HepG2 (cell line): ENCODE results near the gene IDUA. TPM values are rescaled to one million over a fixed set of nuclear protein-coding genes. Genes with fewer than 3 reads are reported as not detected.
"Not testable (repeated sequence)": the region's sequence is repeated elsewhere in the genome, so short reads cannot be mapped to it uniquely, and the experiment has no call there.

Experiments used
- ATAC-seq: fragments of 200-7000 bp; cut with Tn5 transposase; 3 replicates; pipeline ENCODE4 v1.9.1; 2020; ENCODE audit warnings: mild to moderate bottlenecking, moderate library complexity
- BruUV-seq: library from RNA; stranded (reverse); fragments of 400-500 nt; replicated peaks from 2 replicates; lab custom pipeline; 2021; lab: Mats Ljungman, UMichigan
- CTCF ChIA-PET: fragments of 300-600 bp; formaldehyde crosslinking; extraction: SDS; loops from one replicate; lab custom pipeline; 2021; ENCODE audit warnings: low total read pairs, inconsistent platforms, low intra/inter-chr PET ratio; lab: Yijun Ruan, JAX
- POLR2A ChIA-PET: fragments of 350-600 bp; sonication (Branson Sonifier 250); formaldehyde crosslinking; loops from one replicate; lab custom pipeline; 2020; ENCODE audit warnings: antibody characterized with exemption, inconsistent platforms; lab: Yijun Ruan, JAX
- DNase-seq: peaks from one replicate; pipeline ENCODE4 v3.0.0-alpha.2; 2015; ENCODE audit warnings: low spot score
- FAIRE-seq: peaks from 3 replicates; lab custom pipeline; 2011; peaks lifted over from hg19 to GRCh38; lab: Jason Lieb, UNC
- H2AFZ ChIP-seq: one replicate; pipeline ENCODE4 v1.6.1; 2011; ENCODE audit warnings: low read length, inconsistent platforms
- H3K27ac ChIP-seq: fragments of 300-600 bp; 3 replicates; pipeline ENCODE4 v1.8.0; 2011; ENCODE audit warnings: mixed run types, mild to moderate bottlenecking, mixed read lengths, low read length, inconsistent platforms; ENCODE audit not compliant: insufficient read depth; ENCODE audit errors: extremely low read length
- H3K27me3 ChIP-seq, 2 experiments: fragments of 200-600 bp in 1 of 2; 2 replicates in 1 of 2; 3 replicates in 1 of 2; pipeline versions ENCODE4 v1.6.0 to v1.8.0; 2011; ENCODE audit warnings: low read length in 2 of 2, mild to moderate bottlenecking in 2 of 2, moderate library complexity in 2 of 2, inconsistent platforms in 1 of 2; ENCODE audit not compliant: insufficient read depth in 2 of 2, control insufficient read depth in 1 of 2
- H3K36me3 ChIP-seq, 2 experiments: fragments of 200-600 bp in 1 of 2; replicated peaks in 1 of 2; 2 replicates in 1 of 2; 3 replicates in 1 of 2; pipeline versions ENCODE4 v1.5.1 to v1.8.0; 2011; ENCODE audit warnings: low read length in 2 of 2, inconsistent platforms in 1 of 2; ENCODE audit not compliant: insufficient read depth in 2 of 2, control insufficient read depth in 1 of 2
- H3K4me1 ChIP-seq: 2 replicates; pipeline ENCODE4 v1.5.1; 2012; ENCODE audit warnings: low read length, inconsistent platforms; ENCODE audit not compliant: insufficient read depth
- H3K4me2 ChIP-seq: 2 replicates; pipeline ENCODE4 v1.6.0; 2011; ENCODE audit warnings: low read depth, low read length, inconsistent platforms
- H3K4me3 ChIP-seq, 3 experiments: fragments of 200-600 bp in 1 of 3; sonication (generic), shearing (Covaris generic) in 1 of 3; replicated peaks in 1 of 3; 2 replicates each; pipeline ENCODE4 v1.5.1; 2011 to 2016; ENCODE audit warnings: low read length in 3 of 3, inconsistent platforms in 2 of 3, low read depth in 2 of 3, mild to moderate bottlenecking in 2 of 3, control low read depth in 1 of 3, mixed read lengths in 1 of 3; ENCODE audit not compliant: insufficient read depth in 1 of 3
- H3K79me2 ChIP-seq: one replicate; pipeline ENCODE4 v1.6.1; 2011; ENCODE audit warnings: low read length, inconsistent platforms; ENCODE audit not compliant: insufficient read depth
- H3K9ac ChIP-seq: 2 replicates; pipeline ENCODE4 v1.6.0; 2011; ENCODE audit warnings: mild to moderate bottlenecking, low read depth, low read length, inconsistent platforms; ENCODE audit not compliant: insufficient read depth
- H3K9me3 ChIP-seq: 2 replicates; pipeline ENCODE4 v1.5.1; 2012; ENCODE audit warnings: mild to moderate bottlenecking, low read length
- H4K20me1 ChIP-seq: 2 replicates; pipeline ENCODE4 v1.6.0; 2011; ENCODE audit warnings: inconsistent platforms, mild to moderate bottlenecking, low read length, moderate library complexity; ENCODE audit not compliant: insufficient read depth
- ATF7 ChIP-seq, 2 experiments: fragments of 450-650 bp in 1 of 2; sonication (generic) in 1 of 2; formaldehyde crosslinking in 1 of 2; IDR thresholded peaks; 2 replicates each; pipeline versions ENCODE4 v1.4.0 to v1.6.1; 2016 to 2020; ENCODE audit warnings: antibody characterized with exemption in 1 of 2, mild to moderate bottlenecking in 1 of 2, missing genetic modification reagents in 1 of 2
- CERS6 ChIP-seq: sonication (generic); formaldehyde crosslinking; IDR thresholded peaks from 2 replicates; pipeline ENCODE4 v1.5.0; 2020; ENCODE audit warnings: missing genetic modification reagents
- FOXA1 ChIP-seq, 2 experiments: fragments of 450-650 bp in 1 of 2; sonication (generic) in 1 of 2; formaldehyde crosslinking in 1 of 2; IDR thresholded peaks; 2 replicates each; pipeline versions ENCODE4 v1.4.0 to v1.6.1; 2016 to 2020; ENCODE audit warnings: missing genetic modification reagents in 1 of 2
- POGZ ChIP-seq: sonication (generic); formaldehyde crosslinking; IDR thresholded peaks from 2 replicates; pipeline ENCODE4 v1.4.0; 2020; ENCODE audit warnings: mild to moderate bottlenecking, missing genetic modification reagents
- POLR2G ChIP-seq: fragments of 200-400 bp; formaldehyde crosslinking; IDR thresholded peaks from 2 replicates; pipeline ENCODE4 v1.6.1; 2018; ENCODE audit warnings: mild to moderate bottlenecking, low read depth, low read length, moderate library complexity
- ZEB1 ChIP-seq: IDR thresholded peaks from 2 replicates; pipeline ENCODE4 v1.6.1; 2012; ENCODE audit warnings: mild to moderate bottlenecking, low read depth, inconsistent platforms; ENCODE audit not compliant: insufficient replicate concordance
- ZFP37 ChIP-seq: sonication (generic); formaldehyde crosslinking; IDR thresholded peaks from 2 replicates; pipeline ENCODE4 v1.4.0; 2020; ENCODE audit warnings: missing genetic modification reagents, borderline replicate concordance
- ZNF24 ChIP-seq: fragments of 450-650 bp; IDR thresholded peaks from 2 replicates; pipeline ENCODE4 v1.6.1; 2017; ENCODE audit warnings: antibody characterized with exemption, mild to moderate bottlenecking
- ZNF713 ChIP-seq: sonication (generic); formaldehyde crosslinking; IDR thresholded peaks from 2 replicates; pipeline ENCODE4 v1.4.0; 2020; ENCODE audit warnings: mild to moderate bottlenecking, missing genetic modification reagents
- ZNF740 ChIP-seq: sonication (generic); formaldehyde crosslinking; IDR thresholded peaks from 2 replicates; pipeline ENCODE4 v1.4.0; 2020; ENCODE audit warnings: missing genetic modification reagents
- ZXDC ChIP-seq: sonication (generic); formaldehyde crosslinking; IDR thresholded peaks from 2 replicates; pipeline ENCODE4 v1.5.0; 2020; ENCODE audit warnings: mild to moderate bottlenecking, missing genetic modification reagents
- WGBS: methylation state at CpG from one replicate; pipeline ENCODE4 v1.1.6; 2017; ENCODE audit warnings: low lambda C conversion rate; 5-methylcytosine and 5-hydroxymethylcytosine counted together
- in situ Hi-C: cut with HindIII; loops from 2 replicates; pipeline ENCODE4 v1.10.0; 2017; ENCODE audit warnings: low pct_unique_long_range_greater_than_20kb; ENCODE audit not compliant: extremely low pct_ligation_motif_present
- intact Hi-C: fragments of 100-400 bp; cut with micrococcal nuclease; formaldehyde crosslinking; loops from one replicate; pipeline ENCODE4 v1.10.0; 2022; ENCODE audit not compliant: unreplicated experiment
- polyA plus RNA-seq, 8 experiments: library from polyadenylated mRNA; depleted of rRNA in 3 of 8; stranded (reverse) in 7 of 8; unstranded in 1 of 8; fragments of >200 nt; fragmentation: Illumina TruSeq in 4 of 8; extraction: Trizol in 4 of 8; gene quantifications; 2 replicates each; pipeline versions ENCODE4 v1.2.1 to v1.2.3, GENCODE V29; 2011 to 2016; ENCODE audit warnings: low read depth in 4 of 8, missing spikeins in 1 of 8, mixed read lengths in 1 of 8; ENCODE audit not compliant: insufficient read depth in 1 of 8
- total RNA-seq, 5 experiments: library from RNA; depleted of rRNA; stranded (reverse); fragments of >200 nt; fragmentation: Illumina TruSeq; extraction: Trizol; gene quantifications; 2 replicates each; pipeline ENCODE4 v1.2.3, GENCODE V29; 2016; ENCODE audit warnings: low read depth in 1 of 5

IDUA gene
- total and polyA plus RNA-seq, 2 of the 13 experiments (the other 11 are each of a cell fraction or from before 2014, with no cell fraction given) = 0.77 to 1.0 TPM

- FAIRE-seq (no peak), ATAC-seq (no peak), DNase-seq (no peak)
- no peak overlapping the region for H3K4me3 ChIP-seq
- H3K27ac ChIP-seq = no peak overlapping the region
- intact Hi-C loops (no loop called here), in situ Hi-C loops (no loop called here)
- H3K9ac ChIP-seq = no peak overlapping the region
- no peak for TF ChIP-seq ZFP37
- no peak for TF ChIP-seq ZNF24
- no peak for TF ChIP-seq FOXA1 (IDR thresholded peaks at IDR 0.05)
- no peak for TF ChIP-seq FOXA1 (CRISPR knock-in tag; IDR thresholded peaks at IDR 0.05)
- no peak for TF ChIP-seq ZXDC (CRISPR knock-in tag)
- no peak for TF ChIP-seq POGZ (CRISPR knock-in tag)
- no peak for TF ChIP-seq ZNF713 (CRISPR knock-in tag)
- no peak for TF ChIP-seq POLR2G
- TF ChIP-seq ZEB1 = no peak
- no peak for TF ChIP-seq ZNF740 (CRISPR knock-in tag)
- TF ChIP-seq CERS6 (CRISPR knock-in tag) = no peak
- TF ChIP-seq ATF7 (IDR thresholded peaks at IDR 0.05) = no peak
- TF ChIP-seq ATF7 (CRISPR knock-in tag; IDR thresholded peaks at IDR 0.05) = no peak
- WGBS = 16% methylated on average over 12 of the region's 24 CpGs
- no peaks in the 10 kb centered on the region for H3K9me3 ChIP-seq
- H3K27me3 ChIP-seq = peaks cover 34 to 84% of the 10 kb centered on the region in 2 experiments
- CTCF ChIA-PET = no interaction called here
- peaks cover 21% of the 10 kb centered on the region for H3K4me1 ChIP-seq
- POLR2A ChIA-PET = no interaction called here
- no peaks in the 10 kb centered on the region for H3K36me3 ChIP-seq
- BruUV-seq = no TSS peak
- peaks cover 3% of the 10 kb centered on the region; the same call in 1 of the 2 replicates for H4K20me1 ChIP-seq
- H3K79me2 ChIP-seq = no peaks in the 10 kb centered on the region
- no peak overlapping the region for H2AFZ ChIP-seq
- no peak overlapping the region for H3K4me2 ChIP-seq
These were observed 66.3 kb downstream of the IDUA start for GRCh38 chr4:1053080-1053661.

GRCh38 chr4:1053891-1054290, 67.0 kb downstream of the IDUA start:
- H3K9ac ChIP-seq, H3K27ac ChIP-seq, H3K36me3 ChIP-seq, H3K9me3 ChIP-seq, H4K20me1 ChIP-seq, FAIRE-seq, H3K4me2 ChIP-seq, ATAC-seq, in situ Hi-C loops, DNase-seq, H3K4me3 ChIP-seq, intact Hi-C loops, BruUV-seq, H2AFZ ChIP-seq, H3K79me2 ChIP-seq, POLR2A ChIA-PET, CTCF ChIA-PET: not testable (repeated sequence)
- Histone ChIP-seq H3K4me1 (peaks cover 26% of the 10 kb centered on the region), H3K27me3 (peaks cover 31 to 84% of the 10 kb centered on the region in 2 experiments)
- whole genome bisulfite sequencing = 0% methylated on average over 5 of the region's 7 CpGs
